Measurements from ENCODE around the gene CBY3. TPM values are rescaled to one million over a fixed set of nuclear protein-coding genes. Genes with fewer than 3 reads are reported as not detected.

Gene CBY3
- total and polyA plus RNA-seq, 2 of the 4 experiments (the other 2 are of a cell fraction), result 0.18 TPM; not detected in 1

DNA sequence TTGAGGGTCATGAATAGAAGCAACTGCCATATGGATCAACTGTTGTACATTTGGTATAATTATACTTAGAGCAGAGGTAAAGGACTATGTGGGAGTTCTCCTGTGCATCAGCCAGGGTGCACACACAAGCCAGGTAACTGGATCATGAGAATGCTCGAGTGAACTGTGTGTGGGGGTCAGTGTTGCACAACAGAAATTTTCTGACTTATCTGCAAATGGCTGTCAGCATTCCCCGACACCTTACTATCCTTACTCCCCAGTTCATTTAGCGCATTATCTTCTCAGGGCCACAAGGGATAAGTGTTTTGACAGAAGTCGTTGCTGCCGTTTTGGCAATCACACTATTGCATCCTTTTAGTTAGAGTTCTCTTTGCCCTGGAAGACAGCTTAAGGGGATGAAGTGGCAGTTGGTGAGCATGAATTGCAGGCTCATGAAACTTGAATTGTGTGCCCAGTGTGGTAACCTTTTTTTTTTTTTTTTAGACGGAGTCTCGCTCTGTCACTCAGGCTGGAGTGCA is 19.6 kb upstream of the CBY3 start:
- Histone ChIP-seq H3K18ac (ENCODE audit: low read depth, low read length) (no peak overlapping the region), H4K8ac (ENCODE audit: low read depth in 2 of 2, low read length in 2 of 2) (no peak overlapping the region), H3K56ac (ENCODE audit: extremely low read depth, insufficient read depth, low read length) (no peak overlapping the region), H2AFZ (replicated peaks; ENCODE audit: low read length, poor library complexity) (no peak overlapping the region), H3K27ac (ENCODE audit: insufficient read depth, low read length) (no peak overlapping the region), H2AK5ac (ENCODE audit: low read depth, low read length) (no peak overlapping the region; the same call in 1 of the 2 replicates), H3K36me3 (ENCODE audit: control insufficient read depth, insufficient read depth, low read length) (peaks cover 24% of the 10 kb centered on the region), H3K4me3 (ENCODE audit: insufficient read depth, low read depth, low read length) (peak overlapping the region; percentile 12), H4K20me1 (ENCODE audit: insufficient read depth, low read length) (peaks cover 53% of the 10 kb centered on the region), H3K4me1 (ENCODE audit: control insufficient read depth, insufficient read depth, low read length) (peaks cover 2% of the 10 kb centered on the region; the same call in 1 of the 2 replicates), H3K4me2 (ENCODE audit: low read depth, low read length) (peak overlapping the region; percentile 81), H3K9me1 (ENCODE audit: insufficient read depth, low read length) (peaks cover 4% of the 10 kb centered on the region), H2BK120ac (ENCODE audit: low read depth, low read length) (no peak overlapping the region), H3K23ac (ENCODE audit: low read depth, low read length) (peak overlapping the region; percentile 91), H2BK5ac (ENCODE audit: low read depth, low read length, poor library complexity, severe bottlenecking) (no peak overlapping the region), H3K79me1 (ENCODE audit: low read depth in 1 of 2, low read length in 2 of 2) (peaks cover 16 to 34% of the 10 kb centered on the region in 2 experiments), H2AK9ac (replicated peaks; ENCODE audit: low read depth, low read length, poor library complexity) (peak overlapping the region; percentile 44), H2BK15ac (ENCODE audit: low read depth, low read length) (no peak overlapping the region), H3K14ac (replicated peaks; ENCODE audit: low read depth, low read length) (peak overlapping the region; percentile 33), H3K4ac (ENCODE audit: low read depth, low read length) (no peak overlapping the region; the same call in 1 of the 2 replicates), H4K91ac (ENCODE audit: insufficient read depth, low read depth, low read length) (no peak overlapping the region), H3K9me3 (ENCODE audit: control insufficient read depth, insufficient read depth, low read length) (no peaks in the 10 kb centered on the region), H2BK20ac (ENCODE audit: low read depth, low read length) (no peak overlapping the region), H3K27me3 (ENCODE audit: control insufficient read depth, insufficient read depth, low read length) (no peaks in the 10 kb centered on the region), H3K9ac (ENCODE audit: low read depth, low read length) (peak overlapping the region; percentile 74), H4K5ac (ENCODE audit: low read depth, low read length) (no peak overlapping the region)
- POLR2A ChIA-PET (ENCODE audit: unreplicated experiment), result no interaction called here
- ATAC-seq (ENCODE audit: low read depth) (no peak), DNase-seq (peak; percentile 14)
- intact Hi-C loops (cut with micrococcal nuclease) (no loop called here), dilution Hi-C loops (cut with HindIII; ENCODE audit: low sequenced_read_pairs, unreplicated experiment) (no loop called here), in situ Hi-C loops (cut with MboI; ENCODE audit: low sequenced_read_pairs) (no loop called here)
- CTCF ChIA-PET, result no interaction called here
- no CpG with 5 or more reads among the region's 7 CpGs for WGBS, 2 experiments (ENCODE audit: extremely low coverage in 2 of 2, insufficient read length in 1 of 2)
- TF ChIP-seq, protein P1, sequence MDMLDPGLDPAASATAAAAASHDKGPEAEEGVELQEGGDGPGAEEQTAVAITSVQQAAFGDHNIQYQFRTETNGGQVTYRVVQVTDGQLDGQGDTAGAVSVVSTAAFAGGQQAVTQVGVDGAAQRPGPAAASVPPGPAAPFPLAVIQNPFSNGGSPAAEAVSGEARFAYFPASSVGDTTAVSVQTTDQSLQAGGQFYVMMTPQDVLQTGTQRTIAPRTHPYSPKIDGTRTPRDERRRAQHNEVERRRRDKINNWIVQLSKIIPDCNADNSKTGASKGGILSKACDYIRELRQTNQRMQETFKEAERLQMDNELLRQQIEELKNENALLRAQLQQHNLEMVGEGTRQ (IDR thresholded peaks at IDR 0.05; ENCODE audit: low read depth, low read length), result no peak
- TF ChIP-seq RAD21 (IDR thresholded peaks at IDR 0.05; ENCODE audit: low read length) (no peak), BHLHE40 (IDR thresholded peaks at IDR 0.05; ENCODE audit: low read depth, low read length) (no peak), MAFK (IDR thresholded peaks at IDR 0.05; ENCODE audit: low read depth, low read length) (no peak), CEBPB (IDR thresholded peaks at IDR 0.05; ENCODE audit: low read depth, low read length) (peak; percentile 80), FOS (IDR thresholded peaks at IDR 0.05; ENCODE audit: low read depth, low read length) (no peak), POLR2A (IDR thresholded peaks at IDR 0.05; ENCODE audit: low read depth, low read length) (no peak)
- TF ChIP-seq, protein P2, sequence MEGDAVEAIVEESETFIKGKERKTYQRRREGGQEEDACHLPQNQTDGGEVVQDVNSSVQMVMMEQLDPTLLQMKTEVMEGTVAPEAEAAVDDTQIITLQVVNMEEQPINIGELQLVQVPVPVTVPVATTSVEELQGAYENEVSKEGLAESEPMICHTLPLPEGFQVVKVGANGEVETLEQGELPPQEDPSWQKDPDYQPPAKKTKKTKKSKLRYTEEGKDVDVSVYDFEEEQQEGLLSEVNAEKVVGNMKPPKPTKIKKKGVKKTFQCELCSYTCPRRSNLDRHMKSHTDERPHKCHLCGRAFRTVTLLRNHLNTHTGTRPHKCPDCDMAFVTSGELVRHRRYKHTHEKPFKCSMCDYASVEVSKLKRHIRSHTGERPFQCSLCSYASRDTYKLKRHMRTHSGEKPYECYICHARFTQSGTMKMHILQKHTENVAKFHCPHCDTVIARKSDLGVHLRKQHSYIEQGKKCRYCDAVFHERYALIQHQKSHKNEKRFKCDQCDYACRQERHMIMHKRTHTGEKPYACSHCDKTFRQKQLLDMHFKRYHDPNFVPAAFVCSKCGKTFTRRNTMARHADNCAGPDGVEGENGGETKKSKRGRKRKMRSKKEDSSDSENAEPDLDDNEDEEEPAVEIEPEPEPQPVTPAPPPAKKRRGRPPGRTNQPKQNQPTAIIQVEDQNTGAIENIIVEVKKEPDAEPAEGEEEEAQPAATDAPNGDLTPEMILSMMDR (conservative IDR thresholded peaks at IDR 0.05; ENCODE audit: low read depth, low read length), result no peak
- TSS peak; percentile 49 for BruUV-seq (replicated peaks)
